ENCODE results near the gene MTG2. TPM values are rescaled to one million over a fixed set of nuclear protein-coding genes. Genes with fewer than 3 reads are reported as not detected.

MTG2 gene
- polyA plus RNA-seq (24.7 to 31.4 TPM (median 29.5 TPM) in 3 replicates), polyA minus RNA-seq (12.2 to 20.5 TPM (median 19.8 TPM) in 3 replicates)
- polyA plus RNA-seq (2011; ENCODE audit: low read depth) = 13.3 TPM
- 15.9 and 24.7 TPM in 2 replicates for polyA plus RNA-seq (2011; cell fraction: cytosol; rRNA removed)
- polyA plus RNA-seq (2011; cell fraction: nucleus; rRNA removed) = 56.1 and 56.4 TPM in 2 replicates
- polyA plus RNA-seq (2012; ENCODE audit: low replicate concordance) = 24.9 and 32.2 TPM in 2 replicates
- polyA minus RNA-seq (2011; cell fraction: cytosol; rRNA and poly(A)+ RNA removed) = 19.2 TPM
- polyA minus RNA-seq (2011; cell fraction: nucleus; rRNA and poly(A)+ RNA removed) = 19.1 and 27.1 TPM in 2 replicates

- peak within 1 kb of the TSS; percentile 90 for H3K4me2 ChIP-seq (ENCODE audit: control insufficient read depth, extremely low read depth, insufficient read depth, low read depth, low read length)
- H3K27ac ChIP-seq (ENCODE audit: control insufficient read depth, insufficient read depth, low read length) = peak within 1 kb of the TSS; percentile 85
- peak within 1 kb of the TSS; percentile 93 for H3K9ac ChIP-seq (ENCODE audit: control insufficient read depth, extremely low read depth, insufficient read depth, low read length)
- DNase-seq (ENCODE audit: low read depth, low spot score) = peak; percentile 73
- no peaks in the 10 kb centered on the region for H3K27me3 ChIP-seq (ENCODE audit: control insufficient read depth, extremely low read depth, insufficient read depth, low read length)
- dilution Hi-C loops (cut with MboI; ENCODE audit: extremely low pct_ligation_motif_present, low sequenced_read_pairs) = no loop called here
- no peak for FAIRE-seq
- H4K20me1 ChIP-seq (ENCODE audit: control insufficient read depth, extremely low read depth, insufficient read depth, low read length) = no peaks in the 10 kb centered on the region
- TF ChIP-seq EZH2 (IDR thresholded peaks at IDR 0.05; ENCODE audit: low read length) = no peak
- TF ChIP-seq, protein P1, sequence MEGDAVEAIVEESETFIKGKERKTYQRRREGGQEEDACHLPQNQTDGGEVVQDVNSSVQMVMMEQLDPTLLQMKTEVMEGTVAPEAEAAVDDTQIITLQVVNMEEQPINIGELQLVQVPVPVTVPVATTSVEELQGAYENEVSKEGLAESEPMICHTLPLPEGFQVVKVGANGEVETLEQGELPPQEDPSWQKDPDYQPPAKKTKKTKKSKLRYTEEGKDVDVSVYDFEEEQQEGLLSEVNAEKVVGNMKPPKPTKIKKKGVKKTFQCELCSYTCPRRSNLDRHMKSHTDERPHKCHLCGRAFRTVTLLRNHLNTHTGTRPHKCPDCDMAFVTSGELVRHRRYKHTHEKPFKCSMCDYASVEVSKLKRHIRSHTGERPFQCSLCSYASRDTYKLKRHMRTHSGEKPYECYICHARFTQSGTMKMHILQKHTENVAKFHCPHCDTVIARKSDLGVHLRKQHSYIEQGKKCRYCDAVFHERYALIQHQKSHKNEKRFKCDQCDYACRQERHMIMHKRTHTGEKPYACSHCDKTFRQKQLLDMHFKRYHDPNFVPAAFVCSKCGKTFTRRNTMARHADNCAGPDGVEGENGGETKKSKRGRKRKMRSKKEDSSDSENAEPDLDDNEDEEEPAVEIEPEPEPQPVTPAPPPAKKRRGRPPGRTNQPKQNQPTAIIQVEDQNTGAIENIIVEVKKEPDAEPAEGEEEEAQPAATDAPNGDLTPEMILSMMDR (optimal IDR thresholded peaks at IDR 0.05 in 1 of 3, IDR thresholded peaks at IDR 0.05 in 1 of 3, conservative IDR thresholded peaks at IDR 0.05 in 1 of 3; ENCODE audit: extremely low read depth in 1 of 3, insufficient read depth in 2 of 3, low read length in 3 of 3) = no peak
- H3K9me1 ChIP-seq (ENCODE audit: control insufficient read depth, extremely low read depth, insufficient read depth, low read length) = no peaks in the 10 kb centered on the region
- H3K4me3 ChIP-seq (ENCODE audit: control insufficient read depth in 2 of 3, extremely low read depth in 1 of 3, insufficient read depth in 2 of 3, low read depth in 1 of 3, low read length in 3 of 3) = peak within 1 kb of the TSS; percentile 80 to 89 (median 88)
- peaks cover 23% of the 10 kb centered on the region for H3K4me1 ChIP-seq (ENCODE audit: control insufficient read depth, extremely low read depth, insufficient read depth, low read length)
- no peaks in the 10 kb centered on the region for H3K9me3 ChIP-seq (ENCODE audit: control insufficient read depth, low read depth, low read length)
- H2AFZ ChIP-seq (ENCODE audit: control insufficient read depth, low read length) = peak within 1 kb of the TSS; percentile 93
- H3K79me2 ChIP-seq (ENCODE audit: control insufficient read depth, insufficient read depth, low read length) = peaks cover 37% of the 10 kb centered on the region
- H3K36me3 ChIP-seq (ENCODE audit: control insufficient read depth in 2 of 2, extremely low read depth in 1 of 2, insufficient read depth in 2 of 2, low read length in 2 of 2) = peaks cover 5 to 7% of the 10 kb centered on the region in 2 experiments
These were observed at the start of gene MTG2 for GRCh38 chr20:62182469-62183425. Gene MTG2, plus strand, starts transcription at chr20:62183028. Its CDS starts 10,393 bp downstream, at chr20:62193421.

DNA sequence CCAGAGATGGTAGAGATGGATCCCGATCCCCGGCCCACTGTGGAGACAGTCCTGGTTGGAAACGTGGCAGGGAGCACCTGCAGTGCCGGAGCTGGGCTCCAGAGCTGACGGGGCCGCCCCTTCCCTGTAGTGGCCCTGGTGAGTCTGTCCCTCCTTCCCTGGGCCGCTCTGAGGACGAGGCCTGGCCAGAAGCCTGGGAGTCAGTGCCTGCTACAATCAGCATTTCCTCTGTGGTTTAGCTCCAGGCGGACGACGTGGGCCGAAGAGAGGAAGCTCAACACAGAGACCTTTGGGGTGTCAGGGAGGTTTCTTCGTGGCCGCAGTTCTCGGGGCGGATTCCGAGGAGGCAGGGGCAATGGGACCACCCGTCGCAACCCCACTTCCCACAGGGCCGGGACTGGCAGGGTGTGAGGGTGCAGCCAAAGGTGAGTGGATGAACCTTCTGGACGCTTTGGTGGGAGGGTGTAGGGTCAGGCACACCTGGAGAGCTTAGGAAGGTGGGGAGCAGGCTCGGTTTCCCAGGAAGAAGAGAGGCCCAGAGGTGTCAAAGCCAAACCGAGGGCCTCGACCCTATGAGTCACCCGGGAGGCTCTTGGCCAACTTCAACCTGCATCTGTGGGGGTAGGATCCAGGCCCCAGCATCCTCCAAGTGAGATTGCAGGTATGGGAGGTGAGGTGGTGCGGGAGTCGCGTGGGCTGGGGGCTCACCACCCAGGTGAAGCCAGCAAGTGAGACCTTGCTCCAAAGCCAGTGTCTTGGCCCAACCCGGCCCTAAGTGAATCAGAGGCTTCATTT lies 49.6 kb upstream of the MTG2 start:
- peaks cover 10% of the 10 kb centered on the region for H4K20me1 ChIP-seq (ENCODE audit: control insufficient read depth, extremely low read depth, insufficient read depth, low read length)

More for the DNA sequence above, 49.6 kb upstream of the MTG2 start:
- DNase-seq (ENCODE audit: low read depth, low spot score) = no peak
- H3K79me2 ChIP-seq (ENCODE audit: control insufficient read depth, insufficient read depth, low read length) = peaks cover 2% of the 10 kb centered on the region
- H3K9me1 ChIP-seq (ENCODE audit: control insufficient read depth, extremely low read depth, insufficient read depth, low read length) = no peaks in the 10 kb centered on the region
- no peaks in the 10 kb centered on the region for H3K9me3 ChIP-seq (ENCODE audit: control insufficient read depth, low read depth, low read length)
- H2AFZ ChIP-seq (ENCODE audit: control insufficient read depth, low read length) = no peak overlapping the region
- no peaks in the 10 kb centered on the region for H3K27me3 ChIP-seq (ENCODE audit: control insufficient read depth, extremely low read depth, insufficient read depth, low read length)
- dilution Hi-C loops (cut with MboI; ENCODE audit: extremely low pct_ligation_motif_present, low sequenced_read_pairs) = no loop called here
- no peak overlapping the region for H3K27ac ChIP-seq (ENCODE audit: control insufficient read depth, insufficient read depth, low read length)
- peaks cover 50 to 70% of the 10 kb centered on the region in 2 experiments for H3K36me3 ChIP-seq (ENCODE audit: control insufficient read depth in 2 of 2, extremely low read depth in 1 of 2, insufficient read depth in 2 of 2, low read length in 2 of 2)
- no peak overlapping the region for H3K4me2 ChIP-seq (ENCODE audit: control insufficient read depth, extremely low read depth, insufficient read depth, low read depth, low read length)
- no peaks in the 10 kb centered on the region for H3K4me1 ChIP-seq (ENCODE audit: control insufficient read depth, extremely low read depth, insufficient read depth, low read length)
- no peak overlapping the region for H3K9ac ChIP-seq (ENCODE audit: control insufficient read depth, extremely low read depth, insufficient read depth, low read length)
- no peak for FAIRE-seq
- no peak for TF ChIP-seq EZH2 (IDR thresholded peaks at IDR 0.05; ENCODE audit: low read length)
- TF ChIP-seq, protein P1 (optimal IDR thresholded peaks at IDR 0.05 in 1 of 3, IDR thresholded peaks at IDR 0.05 in 1 of 3, conservative IDR thresholded peaks at IDR 0.05 in 1 of 3; ENCODE audit: extremely low read depth in 1 of 3, insufficient read depth in 2 of 3, low read length in 3 of 3) = no peak
- H3K4me3 ChIP-seq (ENCODE audit: control insufficient read depth in 2 of 3, extremely low read depth in 1 of 3, insufficient read depth in 2 of 3, low read depth in 1 of 3, low read length in 3 of 3) = no peak overlapping the region

Measured in keratinocyte (primary cell).